Heart right ventricle (tissue), 16 donors: ENCODE data around the gene CLCN7. TPM values are rescaled to one million over a fixed set of nuclear protein-coding genes. Genes with fewer than 3 reads are reported as not detected.

Experiments
- ATAC-seq, 8 donors: fragments of 200-7000 bp; cut with Tn5 transposase; one replicate each; pipeline ENCODE4 v1.9.1; 2020; ENCODE audit warnings: mild to moderate bottlenecking in 8 of 8, moderate library complexity in 8 of 8, moderate number of reproducible peaks in 1 of 8
- DNase-seq, 2 donors: peaks; one replicate each; pipeline ENCODE4 v3.0.0-alpha.2; 2020
- H3K27ac ChIP-seq, 10 donors: fragments of 200-600 bp; sonication (generic) in 2 of 10; one replicate each; pipeline versions ENCODE4 v1.5.0 to v1.8.0; 2020 to 2022; ENCODE audit warnings: mild to moderate bottlenecking in 3 of 10
- H3K27me3 ChIP-seq, 7 donors: fragments of 200-600 bp; one replicate each; pipeline ENCODE4 v1.8.0; 2021 to 2022; ENCODE audit warnings: mild to moderate bottlenecking in 2 of 7
- H3K36me3 ChIP-seq, 9 donors: fragments of 200-600 bp; sonication (generic) in 1 of 9; one replicate each; pipeline versions ENCODE4 v1.5.0 to v1.8.0; 2020 to 2022; ENCODE audit warnings: mild to moderate bottlenecking in 2 of 9
- H3K4me1 ChIP-seq, 9 donors: fragments of 200-600 bp; sonication (generic) in 1 of 9; one replicate each; pipeline versions ENCODE4 v1.5.0 to v1.8.0; 2020 to 2022; ENCODE audit warnings: mild to moderate bottlenecking in 4 of 9
- H3K4me3 ChIP-seq, 10 donors: fragments of 200-600 bp; sonication (generic) in 2 of 10; one replicate each; pipeline versions ENCODE4 v1.5.0 to v1.8.0; 2020 to 2022; ENCODE audit warnings: mild to moderate bottlenecking in 7 of 10, moderate library complexity in 2 of 10
- H3K9me3 ChIP-seq, 11 donors: fragments of 200-600 bp in 10 of 11; sonication (generic) in 2 of 11; one replicate each; pipeline versions ENCODE4 v1.5.0 to v1.8.0; 2013 to 2022; ENCODE audit warnings: mild to moderate bottlenecking in 2 of 11, control low read depth in 1 of 11, moderate library complexity in 1 of 11
- CTCF ChIP-seq, 9 donors: fragments of 200-600 bp; sonication (generic) in 2 of 9; IDR thresholded peaks; one replicate each; pipeline versions ENCODE4 v1.5.0 to v1.8.0; 2021 to 2022; ENCODE audit warnings: antibody characterized with exemption in 9 of 9, mild to moderate bottlenecking in 5 of 9, moderate library complexity in 1 of 9
- WGBS, 2 donors: extraction: QIAGEN DNeasy Blood & Tissue Kit; methylation state at CpG; one replicate each; pipeline ENCODE4 v1.1.7; 2013; ENCODE audit warnings: inconsistent platforms in 1 of 2; 5-methylcytosine and 5-hydroxymethylcytosine counted together
- intact Hi-C, 10 donors: fragments of 100-400 bp; cut with DNase I; formaldehyde crosslinking; loops; one replicate each; pipeline versions ENCODE4 v1.11.1 to v1.14.2; 2022
- polyA plus RNA-seq, 2 donors: library from polyadenylated mRNA; stranded (reverse); fragments of 200-250 nt; gene quantifications; one replicate each; pipeline ENCODE4 v1.2.3, GENCODE V29; 2013
- total RNA-seq, 10 donors: library from RNA; stranded (reverse); fragmentation: NEBNext Ultra II Directional in 3 of 10; extraction: Animal tissue kit (Norgen Biotek cat#: 25700) in 3 of 10; gene quantifications; one replicate each; pipeline versions ENCODE4 v1.2.1 to v1.2.4, GENCODE V29; 2021 to 2023
- donor health status: Arrhythmogenic right ventricular cardiomyopathy.
- donor health status: ischemic (EF 13 %, LVEDD 7.1; RV severe dilation, severe dysfunction).
- donor health status: healthy with polysubstance abuse.
- donor health status: DM: no; HTN: yes; CAD: no.
- donor health status: DM: no; HTN: no; CAD: no.
- donor health status: ischemic (EF 25% LVEDD 6.9; RV normal size, moderate dysfunction).
- donor health status: ischemic (EF 25% LVEDD 5.7; RV mildly dilated, moderate dysfunction).
- donor health status: healthy.
- donor health status: DM: yes; HTN: yes; CAD: no.
- donor health status: Ischemic cardiomyopathy.
- donor health status: ischemic (EF 35%, LVEDD 5.7; RV mildly dilated, moderate dysfunction).
- donor health status: nonischemic (EF 11% LVEDD 7.7; RV severe dilation, severe dysfunction).
- donor health status: DM: yes; HTN: yes; CAD: no.
- donor health status: PGD.
- donor health status: ischemic (EF 29% LVEDD 5.4; RV normal size, mild dysfunction).
- donor health status: nonischemic (EF 23%, LVEDD 6.1; RV moderate dilation, normal function).

Gene CLCN7
- total and polyA plus RNA-seq, 12 donors: 29.5 to 60.6 (median 35.1) TPM

GRCh38 chr16:1448536-1449116 is 26.2 kb downstream of the CLCN7 start:
- Histone ChIP-seq H3K9me3 (no peaks in the 10 kb centered on the region), H3K4me3 (no peak overlapping the region), H3K27ac (no peak overlapping the region), H3K36me3 (peaks cover 0 to 85% (median 40%) of the 10 kb centered on the region in 9 donors), H3K27me3 (no peaks in the 10 kb centered on the region), H3K4me1 (no peaks in the 10 kb centered on the region)
- 95 to 98% methylated on average over 30 of the region's 30 CpGs for WGBS, 2 donors
- ATAC-seq (no peak), DNase-seq (no peak)
- intact Hi-C loops: no loop called here
- TF ChIP-seq CTCF (IDR thresholded peaks at IDR 0.05): no peak

GRCh38 chr16:1447965-1448364 is 26.9 kb downstream of the CLCN7 start:
- Histone ChIP-seq H3K27me3 (no peaks in the 10 kb centered on the region), H3K4me3 (no peak overlapping the region), H3K36me3 (peaks cover 0 to 79% (median 33%) of the 10 kb centered on the region in 9 donors), H3K4me1 (no peaks in the 10 kb centered on the region), H3K9me3 (no peaks in the 10 kb centered on the region), H3K27ac (no peak overlapping the region)
- DNase-seq (no peak), ATAC-seq (no peak)
- TF ChIP-seq CTCF (IDR thresholded peaks at IDR 0.05): no peak
- intact Hi-C loops: no loop called here
- WGBS, 2 donors: 93 to 95% methylated on average over 11 of the region's 11 CpGs

- 92 to 93% methylated on average over 41 of the region's 41 CpGs for WGBS, 2 donors
- DNase-seq (no peak), ATAC-seq (peak in 1 of 8 donors; percentile 5)
- no peak overlapping the region for H3K4me3 ChIP-seq
- H3K9me3 ChIP-seq: no peaks in the 10 kb centered on the region
- H3K27ac ChIP-seq: no peak overlapping the region
- intact Hi-C loops: no loop called here
- TF ChIP-seq CTCF (IDR thresholded peaks at IDR 0.05): no peak
- H3K4me1 ChIP-seq: no peaks in the 10 kb centered on the region
- no peaks in the 10 kb centered on the region for H3K27me3 ChIP-seq
- H3K36me3 ChIP-seq: peaks cover 0 to 64% (median 22%) of the 10 kb centered on the region in 9 donors
These were observed 28.3 kb downstream of the CLCN7 start for GRCh38 chr16:1446296-1447080.

GRCh38 chr16:1445518-1446203 is 29.2 kb downstream of the CLCN7 start:
- no peak for DNase-seq
- ATAC-seq: no peak
- no peak for TF ChIP-seq CTCF (IDR thresholded peaks at IDR 0.05)
- Histone ChIP-seq H3K27ac (no peak overlapping the region), H3K4me3 (no peak overlapping the region), H3K36me3 (peaks cover 0 to 56% (median 19%) of the 10 kb centered on the region in 9 donors), H3K4me1 (no peaks in the 10 kb centered on the region), H3K27me3 (no peaks in the 10 kb centered on the region), H3K9me3 (no peaks in the 10 kb centered on the region)
- WGBS, 2 donors: 87 to 90% methylated on average over 25 of the region's 25 CpGs
- intact Hi-C loops: no loop called here
